Kidney epithelial cell (primary cell): Measurements from ENCODE around the gene NOP14. TPM values are rescaled to one million over a fixed set of nuclear protein-coding genes. Genes with fewer than 3 reads are reported as not detected.

Source experiments
- DNase-seq: peaks from one replicate; pipeline ENCODE4 v3.0.0-alpha.2; 2010; ENCODE audit warnings: low read depth
- H3K27me3 ChIP-seq: 2 replicates; pipeline ENCODE4 v1.6.0; 2011; ENCODE audit warnings: low read length; ENCODE audit not compliant: control insufficient read depth, insufficient read depth
- H3K36me3 ChIP-seq: 2 replicates; pipeline ENCODE4 v1.5.1; 2011; ENCODE audit warnings: low read length; ENCODE audit not compliant: control insufficient read depth, insufficient read depth
- H3K4me3 ChIP-seq: 2 replicates; pipeline ENCODE4 v1.5.1; 2011; ENCODE audit warnings: low read depth, mild to moderate bottlenecking, control low read depth, low read length
- total RNA-seq: library from RNA; depleted of rRNA; stranded (reverse); fragments of >200 nt; gene quantifications from 2 replicates; pipeline ENCODE4 v1.2.3, GENCODE V29; 2015
- TF ChIP-seq, protein P1 (sequence below): IDR thresholded peaks from 2 replicates; pipeline ENCODE4 v1.5.1; 2011; ENCODE audit warnings: mild to moderate bottlenecking, moderate library complexity, low read length, control low read depth, inconsistent platforms; ENCODE audit not compliant: insufficient read depth, poor library complexity, severe bottlenecking

The NOP14 gene
- total RNA-seq, 1 donor from 2014 or later: 35.2 TPM

GRCh38 chr4:2898001-2898400 is 65.2 kb downstream of the NOP14 start:
- Histone ChIP-seq H3K27me3 (no peaks in the 10 kb centered on the region), H3K36me3 (peaks cover 4% of the 10 kb centered on the region), H3K4me3 (no peak overlapping the region)
- DNase-seq: no peak
- TF ChIP-seq, protein P1, sequence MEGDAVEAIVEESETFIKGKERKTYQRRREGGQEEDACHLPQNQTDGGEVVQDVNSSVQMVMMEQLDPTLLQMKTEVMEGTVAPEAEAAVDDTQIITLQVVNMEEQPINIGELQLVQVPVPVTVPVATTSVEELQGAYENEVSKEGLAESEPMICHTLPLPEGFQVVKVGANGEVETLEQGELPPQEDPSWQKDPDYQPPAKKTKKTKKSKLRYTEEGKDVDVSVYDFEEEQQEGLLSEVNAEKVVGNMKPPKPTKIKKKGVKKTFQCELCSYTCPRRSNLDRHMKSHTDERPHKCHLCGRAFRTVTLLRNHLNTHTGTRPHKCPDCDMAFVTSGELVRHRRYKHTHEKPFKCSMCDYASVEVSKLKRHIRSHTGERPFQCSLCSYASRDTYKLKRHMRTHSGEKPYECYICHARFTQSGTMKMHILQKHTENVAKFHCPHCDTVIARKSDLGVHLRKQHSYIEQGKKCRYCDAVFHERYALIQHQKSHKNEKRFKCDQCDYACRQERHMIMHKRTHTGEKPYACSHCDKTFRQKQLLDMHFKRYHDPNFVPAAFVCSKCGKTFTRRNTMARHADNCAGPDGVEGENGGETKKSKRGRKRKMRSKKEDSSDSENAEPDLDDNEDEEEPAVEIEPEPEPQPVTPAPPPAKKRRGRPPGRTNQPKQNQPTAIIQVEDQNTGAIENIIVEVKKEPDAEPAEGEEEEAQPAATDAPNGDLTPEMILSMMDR: no peak

DNA sequence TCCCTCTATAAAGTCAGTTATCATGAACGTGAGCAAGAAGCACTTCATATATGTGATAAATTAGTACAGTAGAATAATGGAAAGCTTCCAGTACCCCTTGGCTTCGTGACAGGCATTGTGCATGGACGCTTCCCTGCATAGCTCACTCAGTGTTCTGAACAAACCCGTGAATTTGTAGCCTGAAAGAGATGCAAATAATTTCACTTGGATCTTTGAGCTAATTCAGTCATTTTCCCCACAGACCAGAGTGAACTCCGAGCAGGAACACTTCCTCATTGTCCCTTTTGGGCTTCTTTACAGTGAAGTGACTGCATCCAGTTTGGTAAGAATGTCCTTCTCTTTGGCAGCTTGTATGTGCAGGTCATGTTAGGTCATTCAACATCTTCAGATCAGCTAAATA is 69.4 kb downstream of the NOP14 start:
- Histone ChIP-seq H3K4me3 (no peak overlapping the region), H3K27me3 (no peaks in the 10 kb centered on the region), H3K36me3 (no peaks in the 10 kb centered on the region)
- TF ChIP-seq, protein P1: no peak
- no peak for DNase-seq

DNA sequence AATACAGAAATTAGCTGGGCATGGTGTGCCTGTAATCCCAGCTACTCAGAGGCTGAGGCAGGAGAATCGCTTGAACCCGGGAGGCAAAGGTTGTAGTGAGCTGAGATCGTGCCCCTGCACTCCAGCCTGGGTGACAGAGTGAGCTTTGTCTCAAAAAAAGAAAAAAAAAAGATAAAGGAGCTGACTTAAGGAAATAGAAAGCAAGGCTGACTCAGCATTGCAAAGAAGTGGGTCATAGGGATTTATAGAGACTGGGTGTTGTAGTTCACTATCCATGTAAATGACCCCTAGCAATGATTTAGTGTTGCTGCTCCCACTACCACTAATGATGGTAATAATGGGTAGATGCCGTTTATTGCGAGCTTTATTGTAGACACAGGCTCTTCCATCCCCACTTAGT is 71.9 kb downstream of the NOP14 start:
- H3K27me3 ChIP-seq: no peaks in the 10 kb centered on the region
- no peak overlapping the region for H3K4me3 ChIP-seq
- TF ChIP-seq, protein P1: no peak
- DNase-seq: peak; percentile 26
- no peaks in the 10 kb centered on the region for H3K36me3 ChIP-seq

DNA sequence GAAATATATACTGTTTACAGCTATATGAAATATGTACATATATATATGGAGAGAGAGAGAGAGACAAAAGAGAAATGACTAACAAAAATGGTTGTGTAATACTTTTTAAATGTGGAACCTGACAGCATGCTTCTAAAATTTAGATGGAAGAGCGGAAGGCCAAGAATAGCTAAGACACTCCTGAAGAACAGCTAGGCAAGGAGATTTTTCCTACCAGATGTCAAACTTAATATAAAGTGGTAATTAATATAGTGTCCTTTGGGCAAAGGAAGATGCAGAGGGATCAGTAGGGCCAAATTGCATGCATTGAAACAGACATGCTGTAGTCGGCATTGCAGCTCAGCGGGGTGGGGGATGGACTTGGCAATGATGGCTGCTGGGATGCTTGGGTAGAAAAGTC is 74.3 kb downstream of the NOP14 start:
- H3K27me3 ChIP-seq: no peaks in the 10 kb centered on the region
- H3K4me3 ChIP-seq: no peak overlapping the region
- TF ChIP-seq, protein P1: no peak
- no peak for DNase-seq
- H3K36me3 ChIP-seq: peaks cover 2% of the 10 kb centered on the region

Other genes with a start within 250 kb of the NOP14 start
- gene TNIP2, start 207.1 kb downstream of the NOP14 start, total RNA-seq: 76.8 and 87.8 TPM in 2 replicates
- 56.1 and 62.7 TPM in 2 replicates for gene SH3BP2, start 170.3 kb downstream of the NOP14 start, total RNA-seq
- 132 and 142 TPM in 2 replicates for gene ADD1, start 119.6 kb downstream of the NOP14 start, total RNA-seq
- 6.3 and 10.7 TPM in 2 replicates for gene GRK4, start 165 bp upstream of the NOP14 start, total RNA-seq
- gene HTT-AS, start 111.1 kb upstream of the NOP14 start, total RNA-seq: not detected in 2 replicates
- gene HTT, start 111.3 kb upstream of the NOP14 start, total RNA-seq: 43.8 and 72.6 TPM in 2 replicates